GM19025 (cell line): ENCODE results near the gene DGAT2.

Experiments used
- ATAC-seq: cut with Tn5 transposase; IDR thresholded peaks from one replicate; pipeline ENCODE4 v1.9.1; 2021; ENCODE audit warnings: mild to moderate bottlenecking, low read depth, moderate library complexity; ENCODE audit not compliant: unreplicated experiment

Gene DGAT2

GRCh38 chr11:75797116-75797515 lies 28.5 kb downstream of the DGAT2 start:
- no peak for ATAC-seq

- no peak for ATAC-seq
Observed at GRCh38 chr11:75797792-75798191, 29.2 kb downstream of the DGAT2 start.

GRCh38 chr11:75800136-75800675 lies 31.6 kb downstream of the DGAT2 start:
- no peak for ATAC-seq

- no peak for ATAC-seq
Observed at GRCh38 chr11:75800728-75801361, 32.3 kb downstream of the DGAT2 start.

- ATAC-seq: no peak
Observed at GRCh38 chr11:75801362-75802020, 32.9 kb downstream of the DGAT2 start.

- ATAC-seq: no peak
Observed at GRCh38 chr11:75802021-75802912, 33.7 kb downstream of the DGAT2 start.

- peak; percentile 61 for ATAC-seq
Observed at GRCh38 chr11:75802913-75803820, 34.6 kb downstream of the DGAT2 start.

- ATAC-seq: no peak
Observed at GRCh38 chr11:75809111-75809510, 40.5 kb downstream of the DGAT2 start.

- no peak for ATAC-seq
Observed at GRCh38 chr11:75809991-75810390, 41.4 kb downstream of the DGAT2 start.

GRCh38 chr11:75810637-75811390 lies 42.2 kb downstream of the DGAT2 start:
- ATAC-seq: no peak

GRCh38 chr11:75811485-75811884 lies 42.9 kb downstream of the DGAT2 start:
- ATAC-seq: no peak

- no peak for ATAC-seq
Observed at GRCh38 chr11:75812542-75813040, 44.0 kb downstream of the DGAT2 start.

GRCh38 chr11:75813124-75813523 lies 44.5 kb downstream of the DGAT2 start:
- no peak for ATAC-seq

GRCh38 chr11:75813622-75814039 lies 45.1 kb downstream of the DGAT2 start:
- ATAC-seq: no peak

GRCh38 chr11:75814363-75814676 lies 45.7 kb downstream of the DGAT2 start:
- peak; percentile 12 for ATAC-seq

- ATAC-seq: peak; percentile 76
Observed at GRCh38 chr11:75814677-75815344, 46.2 kb downstream of the DGAT2 start, which contains the start of gene UVRAG. Gene UVRAG, plus strand, starts transcription at chr11:75815210. Its CDS starts 198 bp downstream, at chr11:75815408.

GRCh38 chr11:75815345-75816168 lies 47.0 kb downstream of the DGAT2 start:
- peak; percentile 20 for ATAC-seq
